NCI-H1694 (cell line): ENCODE results near the gene IKBKE.

Experiments
- DNase-seq: peaks from one replicate; lab custom pipeline; 2025; lab: John Stamatoyannopoulos, UW

Gene IKBKE

DNA sequence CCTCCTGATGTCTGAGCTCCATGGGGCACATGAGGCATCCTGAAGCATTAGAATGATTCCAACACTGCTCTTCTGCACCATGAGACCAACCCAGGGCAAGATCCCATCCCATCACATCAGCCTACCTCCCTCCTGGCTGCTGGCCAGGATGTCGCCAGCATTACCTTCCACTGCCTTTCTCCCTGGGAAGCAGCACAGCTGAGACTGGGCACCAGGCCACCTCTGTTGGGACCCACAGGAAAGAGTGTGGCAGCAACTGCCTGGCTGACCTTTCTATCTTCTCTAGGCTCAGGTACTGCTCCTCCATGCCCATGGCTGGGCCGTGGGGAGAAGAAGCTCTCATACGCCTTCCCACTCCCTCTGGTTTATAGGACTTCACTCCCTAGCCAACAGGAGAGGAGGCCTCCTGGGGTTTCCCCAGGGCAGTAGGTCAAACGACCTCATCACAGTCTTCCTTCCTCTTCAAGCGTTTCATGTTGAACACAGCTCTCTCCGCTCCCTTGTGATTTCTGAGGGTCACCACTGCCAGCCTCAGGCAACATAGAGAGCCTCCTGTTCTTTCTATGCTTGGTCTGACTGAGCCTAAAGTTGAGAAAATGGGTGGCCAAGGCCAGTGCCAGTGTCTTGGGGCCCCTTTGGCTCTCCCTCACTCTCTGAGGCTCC lies 26.0 kb downstream of the IKBKE start:
- no peak for DNase-seq

DNA sequence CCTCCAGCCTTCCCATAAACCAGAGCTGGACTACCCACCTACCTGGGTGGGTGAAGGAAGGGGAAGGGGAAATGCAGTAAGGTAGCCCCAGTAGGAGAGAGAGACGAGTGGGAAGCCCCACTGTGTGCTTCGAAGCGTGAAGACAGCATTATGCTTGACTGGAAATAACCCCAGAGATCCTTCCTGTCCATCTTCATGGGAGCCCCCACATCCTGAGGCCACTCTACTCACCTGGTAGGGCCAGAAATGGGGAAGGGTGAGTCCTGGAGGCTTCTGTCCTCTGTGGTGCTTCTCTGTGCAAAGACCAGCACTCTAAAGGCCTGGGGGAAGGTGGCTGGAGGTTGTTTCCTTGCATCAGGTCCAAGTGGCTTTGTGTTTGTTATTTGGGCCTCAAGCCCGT lies 27.1 kb downstream of the IKBKE start:
- DNase-seq = no peak

DNA sequence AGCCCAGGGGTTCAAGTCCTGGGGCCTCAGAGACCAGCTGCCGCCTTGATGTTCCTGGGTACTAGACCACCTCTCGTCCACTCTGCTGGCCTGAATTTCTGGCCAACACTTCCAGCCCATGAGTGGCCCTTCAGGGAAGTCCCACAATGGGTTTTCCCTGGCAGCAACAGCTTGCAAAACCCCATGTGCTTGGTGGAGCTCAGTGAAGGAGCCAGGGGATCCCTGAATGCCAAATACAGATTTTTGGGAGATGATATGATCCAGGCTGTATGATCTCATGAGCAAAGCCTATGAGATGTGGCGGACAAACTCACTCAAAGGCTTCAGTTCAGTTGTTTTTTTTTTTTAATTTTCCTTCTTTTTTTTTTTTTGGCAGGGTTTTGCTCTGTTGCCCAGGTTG lies 27.5 kb downstream of the IKBKE start:
- DNase-seq = no peak

DNA sequence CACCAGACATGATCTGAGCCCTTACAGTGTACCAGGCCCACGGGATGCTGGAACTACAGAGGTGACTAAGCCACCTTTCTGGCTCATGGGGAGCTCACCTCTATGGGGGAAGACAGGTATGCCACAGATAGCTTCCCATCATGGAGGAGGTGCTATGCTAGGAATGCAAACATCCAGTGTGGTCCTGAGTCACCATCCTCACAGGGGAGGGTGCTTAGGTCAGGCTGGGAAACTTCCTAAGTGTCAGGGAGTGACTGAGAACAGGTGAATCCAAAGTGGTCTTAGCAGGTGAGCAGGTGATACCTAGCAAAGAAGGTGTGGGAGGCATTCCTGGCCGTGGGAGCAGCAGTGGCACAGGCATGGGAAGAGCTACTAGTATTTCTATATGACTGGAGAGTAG lies 28.4 kb downstream of the IKBKE start:
- no peak for DNase-seq

DNA sequence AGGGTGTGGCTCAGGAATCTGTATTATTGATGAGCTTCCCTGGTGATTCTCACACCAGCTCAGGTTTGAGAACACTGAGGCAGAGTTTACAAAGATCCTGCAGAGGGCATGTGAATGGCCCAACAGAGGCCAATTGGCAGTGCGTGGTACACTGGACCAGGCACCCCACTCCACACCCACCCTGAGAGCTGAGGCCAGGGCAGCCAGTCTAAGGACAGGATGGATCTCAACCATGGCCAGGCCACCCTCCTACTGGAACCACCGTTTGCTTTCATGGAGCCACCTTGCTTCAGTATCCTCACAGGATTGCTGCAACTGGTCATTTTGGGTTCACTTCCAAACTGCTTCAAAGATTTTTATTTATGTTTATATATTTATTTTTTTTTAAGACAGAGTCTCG lies 29.8 kb downstream of the IKBKE start:
- DNase-seq = no peak

DNA sequence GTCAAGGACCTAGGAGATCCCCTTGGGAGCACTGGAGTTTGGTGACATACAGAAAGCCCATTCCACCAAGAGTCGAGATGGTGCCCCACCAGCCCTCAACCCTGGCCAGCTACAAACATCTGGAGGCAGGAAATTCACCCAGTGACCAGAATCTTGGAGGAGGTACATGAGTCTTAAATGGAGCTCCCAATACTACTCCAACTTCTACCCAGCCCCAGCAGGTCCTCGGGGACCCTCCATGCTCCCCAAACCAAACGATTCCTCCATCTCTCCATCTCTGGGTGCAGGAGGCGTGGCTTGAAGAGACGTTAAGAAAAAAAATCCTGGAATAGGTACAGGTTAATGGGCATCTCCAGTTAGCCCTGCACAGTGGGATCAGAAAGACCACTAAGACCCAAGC lies 31.6 kb downstream of the IKBKE start:
- no peak for DNase-seq

DNA sequence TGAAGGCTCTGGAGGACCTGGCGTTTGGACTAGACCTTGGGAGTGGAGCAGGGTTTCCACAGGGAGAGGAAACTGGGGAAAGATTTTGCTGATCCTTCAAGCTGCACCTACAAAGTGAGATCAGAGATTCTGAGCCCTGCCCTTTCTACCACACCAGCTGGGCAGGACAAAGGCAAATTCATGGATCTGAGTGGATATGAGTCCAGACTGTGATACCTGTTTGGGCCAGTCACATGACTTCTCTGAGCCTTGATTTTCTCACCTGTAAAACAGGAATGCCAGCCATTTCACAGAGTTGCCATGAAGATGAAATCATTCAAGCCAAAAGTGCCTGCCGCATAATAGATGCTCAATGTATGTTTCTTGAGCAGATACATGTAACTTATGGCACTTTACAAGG lies 32.1 kb downstream of the IKBKE start:
- no peak for DNase-seq

DNA sequence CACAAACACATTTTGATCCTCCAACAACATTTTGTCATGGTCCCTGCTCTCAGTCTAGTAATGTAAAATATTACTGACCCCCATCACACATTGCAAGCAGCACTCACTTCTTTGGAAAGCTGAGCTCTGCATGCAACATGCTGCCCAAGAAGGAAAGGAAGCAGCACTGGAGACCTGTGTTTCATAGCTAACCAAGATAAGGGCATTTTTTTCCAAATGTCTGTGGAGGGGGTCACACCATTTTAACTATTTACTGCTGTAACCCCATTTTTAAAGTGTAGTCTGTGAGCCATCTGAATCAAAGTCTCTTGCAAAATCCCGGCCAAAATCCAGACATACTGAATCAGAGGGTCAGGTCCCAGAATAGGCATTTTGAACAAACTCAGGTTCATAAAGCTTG lies 32.5 kb downstream of the IKBKE start:
- DNase-seq = no peak

DNA sequence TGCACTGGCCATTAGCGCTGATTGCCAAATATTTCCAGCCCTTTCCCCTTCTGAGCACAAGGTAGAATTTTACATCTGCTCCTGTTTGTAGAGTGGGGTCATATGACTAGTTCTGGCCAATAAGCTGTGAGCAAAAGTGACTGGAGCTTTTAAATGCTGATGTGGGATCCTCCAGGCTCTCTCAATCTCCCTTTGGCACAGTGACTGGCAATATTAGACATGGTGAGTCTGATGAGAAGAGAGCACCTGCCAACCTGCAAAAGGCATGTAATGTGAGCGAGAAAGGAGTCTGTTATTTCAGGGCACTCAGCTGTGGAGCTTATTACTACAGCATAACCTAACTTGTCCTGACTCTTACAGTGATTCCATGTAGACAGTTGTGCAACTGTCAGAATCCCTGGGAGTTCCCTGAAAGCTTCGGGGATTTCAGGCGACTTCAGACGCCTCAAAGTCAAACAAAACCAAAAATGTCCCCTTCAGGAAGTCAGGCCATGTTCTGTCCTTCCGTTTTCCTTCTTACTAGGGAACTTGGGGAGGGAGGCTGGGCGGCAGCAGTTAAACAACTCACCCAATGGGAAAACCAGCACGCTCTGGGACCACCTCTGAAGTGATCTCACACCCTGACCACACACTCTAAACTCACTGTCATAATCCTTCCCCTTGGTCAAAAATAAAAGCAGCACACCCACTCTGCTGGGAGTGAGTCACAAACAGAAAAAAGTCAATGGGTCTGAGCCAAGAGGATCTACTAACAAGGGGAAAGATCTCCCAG lies 33.5 kb downstream of the IKBKE start:
- DNase-seq = no peak

DNA sequence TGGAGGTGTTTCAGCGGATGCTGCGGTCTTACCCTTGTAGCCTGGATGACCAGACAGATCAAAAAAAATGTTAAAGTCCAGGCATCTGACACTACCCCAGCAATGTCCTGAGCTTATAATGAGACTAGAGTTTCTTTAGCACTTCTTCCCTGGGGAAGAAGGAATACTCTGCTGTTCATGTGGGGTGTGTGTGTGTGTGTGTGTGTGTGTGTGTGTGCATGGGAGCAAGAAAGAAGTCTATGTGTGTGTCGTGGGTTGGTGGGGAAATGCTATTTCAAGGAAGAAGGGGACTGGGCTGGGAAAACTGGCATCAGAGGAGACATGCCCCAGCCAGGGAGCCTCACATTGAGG lies 34.1 kb downstream of the IKBKE start:
- DNase-seq = no peak

DNA sequence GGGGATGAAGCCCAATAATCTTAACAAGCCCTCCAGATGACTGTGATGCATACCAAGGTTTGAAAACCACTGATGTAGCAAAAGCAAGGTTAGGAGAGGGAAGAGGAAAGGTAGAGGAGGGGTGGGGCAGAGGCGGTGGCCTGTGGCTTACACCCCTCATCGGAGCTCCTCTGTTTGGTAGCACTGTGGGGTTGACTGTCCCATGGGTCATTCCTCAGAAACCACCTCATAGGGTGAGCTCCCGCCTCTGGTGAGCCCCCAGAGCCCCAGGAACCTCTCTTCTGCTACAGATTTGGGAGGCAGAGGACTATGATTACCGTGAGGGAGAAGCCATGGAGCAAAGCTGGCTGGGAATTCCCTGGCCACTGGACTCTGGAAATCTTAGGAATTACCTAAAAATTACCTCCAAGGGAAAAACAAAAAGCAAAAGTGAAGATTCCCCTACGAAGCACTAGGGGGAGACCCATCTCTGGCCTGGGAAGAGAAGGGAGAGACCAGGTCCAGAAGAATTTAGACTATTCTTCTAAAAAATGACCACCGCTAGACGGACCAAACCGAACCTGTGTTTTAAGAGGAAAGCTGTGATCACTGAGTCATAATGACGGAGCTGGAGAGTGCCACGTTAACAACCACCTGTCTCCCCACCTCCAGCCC lies 35.6 kb downstream of the IKBKE start:
- no peak for DNase-seq

DNA sequence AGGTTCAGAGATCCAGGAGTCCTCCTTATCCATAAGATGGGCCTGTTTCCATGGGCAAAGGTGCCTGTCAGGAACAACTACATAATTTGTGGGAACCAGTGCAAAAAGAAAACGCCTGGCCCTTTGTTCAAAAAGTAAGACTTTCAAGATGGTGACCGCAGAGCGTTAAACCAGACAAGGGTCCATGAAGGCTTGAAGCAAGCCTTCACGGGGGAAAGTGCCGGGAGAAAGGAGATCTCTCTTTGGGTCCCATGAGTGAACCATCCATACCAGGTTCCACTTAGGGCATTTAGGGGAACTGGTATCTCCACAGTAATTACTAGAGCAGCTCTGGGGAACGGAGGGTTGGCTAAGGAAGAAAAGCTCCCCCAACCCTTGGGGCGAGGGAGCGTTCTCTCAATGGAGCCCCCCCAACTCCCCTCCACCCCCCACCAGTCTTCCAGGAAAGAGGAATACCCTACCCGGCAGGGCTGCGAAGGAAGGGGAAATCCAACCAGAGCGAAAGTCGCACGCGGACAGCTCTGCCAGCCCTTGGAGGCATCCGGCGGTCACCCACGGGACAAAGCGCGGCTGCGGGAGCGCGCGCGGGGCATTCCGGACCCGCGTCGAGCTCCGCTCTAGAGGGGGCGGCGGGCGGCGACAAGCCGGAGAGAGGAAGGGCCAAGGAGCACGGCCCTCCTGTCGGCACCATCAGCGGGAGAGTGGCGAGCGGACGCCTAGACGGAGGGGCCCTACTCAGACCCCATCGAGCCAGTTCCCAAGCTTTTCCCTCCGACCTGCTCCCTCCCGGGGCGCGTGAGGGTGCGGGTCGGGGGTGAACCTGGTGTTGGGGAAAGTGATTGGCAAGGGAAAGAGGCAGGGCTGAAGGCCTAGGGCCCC lies 36.4 kb downstream of the IKBKE start:
- no peak for DNase-seq

DNA sequence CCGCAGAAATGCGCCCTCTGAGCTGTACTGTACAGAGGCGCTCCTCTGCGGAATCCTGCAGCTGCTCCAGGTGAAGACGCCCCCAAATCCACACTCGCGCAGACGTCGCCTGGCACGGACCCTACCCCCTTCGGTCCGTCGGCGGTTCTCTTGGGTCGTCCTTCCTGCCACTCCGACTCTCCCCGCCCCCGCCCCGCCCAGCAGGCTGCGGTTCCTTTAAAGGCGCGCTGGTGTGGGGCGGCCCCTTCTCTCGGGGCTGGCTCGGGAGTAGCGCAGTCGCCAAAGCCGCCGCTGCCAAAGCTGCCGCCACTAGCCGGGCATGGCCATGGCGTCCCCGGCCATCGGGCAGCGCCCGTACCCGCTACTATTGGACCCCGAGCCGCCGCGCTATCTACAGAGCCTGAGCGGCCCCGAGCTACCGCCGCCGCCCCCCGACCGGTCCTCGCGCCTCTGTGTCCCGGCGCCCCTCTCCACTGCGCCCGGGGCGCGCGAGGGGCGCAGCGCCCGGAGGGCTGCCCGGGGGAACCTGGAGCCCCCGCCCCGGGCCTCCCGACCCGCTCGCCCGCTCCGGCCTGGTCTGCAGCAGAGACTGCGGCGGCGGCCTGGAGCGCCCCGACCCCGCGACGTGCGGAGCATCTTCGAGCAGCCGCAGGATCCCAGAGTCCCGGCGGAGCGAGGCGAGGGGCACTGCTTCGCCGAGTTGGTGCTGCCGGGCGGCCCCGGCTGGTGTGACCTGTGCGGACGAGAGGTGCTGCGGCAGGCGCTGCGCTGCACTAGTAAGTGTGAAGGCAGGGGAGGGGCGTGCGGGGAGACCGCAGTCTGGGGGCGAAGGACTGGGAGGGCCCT lies 37.2 kb downstream of the IKBKE start, which contains the start of gene RASSF5:
RASSF5 (plus strand) TSS at position 248 of the 846 bp plus-strand sequence; CDS start at position 320, 72 bp downstream.
- no peak for DNase-seq

DNA sequence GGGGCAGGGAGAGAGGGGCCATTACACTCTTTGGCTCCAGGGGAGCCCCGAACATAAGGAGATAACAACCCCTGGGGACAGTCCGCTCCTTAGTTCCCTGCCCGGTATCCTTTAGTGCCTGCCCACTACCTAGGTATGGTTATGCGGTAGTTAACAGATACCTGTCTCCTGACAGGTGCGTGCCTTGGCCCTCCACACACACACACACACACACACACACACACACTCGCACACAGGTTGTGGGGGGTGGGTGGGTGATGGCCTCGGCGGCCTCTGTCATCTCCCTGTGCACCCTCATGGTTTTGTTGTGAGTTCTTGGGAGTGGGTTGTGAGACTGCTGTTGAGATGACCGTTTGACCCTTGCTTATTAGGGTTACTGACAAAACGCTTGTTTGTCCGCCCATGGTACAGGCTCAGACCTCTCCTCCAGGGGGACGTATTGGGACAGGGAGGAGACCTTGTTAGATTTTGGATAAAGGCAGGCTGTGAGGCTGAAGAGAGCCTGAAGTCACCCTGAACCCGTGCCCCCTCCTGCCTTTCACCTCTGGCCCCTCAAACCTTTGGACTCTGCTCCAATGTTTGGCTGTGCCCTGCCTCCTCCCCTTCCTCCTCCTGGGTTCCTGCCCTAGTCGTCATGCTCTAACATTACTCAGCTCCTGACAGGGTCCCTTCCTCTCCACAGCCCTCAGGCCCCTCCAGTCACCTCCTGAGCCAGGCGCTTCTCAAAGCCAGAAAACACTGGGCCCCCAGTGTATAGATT lies 38.0 kb downstream of the IKBKE start:
- DNase-seq = no peak

DNA sequence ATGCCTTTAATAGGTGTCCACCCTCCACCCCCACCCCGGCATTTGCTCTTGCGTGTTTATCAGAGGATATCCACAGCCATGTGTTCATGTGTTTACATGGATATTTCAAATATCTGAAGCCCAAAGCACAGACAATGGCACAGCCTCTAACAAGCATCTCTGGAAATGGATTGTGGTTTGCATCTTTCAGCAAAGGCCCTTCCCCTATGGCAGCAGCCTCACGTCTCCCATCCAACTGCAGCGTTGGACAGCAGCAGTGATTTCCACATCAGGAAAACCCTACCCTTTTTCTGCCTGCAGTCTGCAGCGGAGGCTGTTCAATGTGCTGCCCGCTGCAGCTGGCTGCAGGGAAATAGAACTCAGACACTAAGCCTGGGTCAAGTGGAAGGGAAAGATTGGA lies 38.7 kb downstream of the IKBKE start:
- no peak for DNase-seq

DNA sequence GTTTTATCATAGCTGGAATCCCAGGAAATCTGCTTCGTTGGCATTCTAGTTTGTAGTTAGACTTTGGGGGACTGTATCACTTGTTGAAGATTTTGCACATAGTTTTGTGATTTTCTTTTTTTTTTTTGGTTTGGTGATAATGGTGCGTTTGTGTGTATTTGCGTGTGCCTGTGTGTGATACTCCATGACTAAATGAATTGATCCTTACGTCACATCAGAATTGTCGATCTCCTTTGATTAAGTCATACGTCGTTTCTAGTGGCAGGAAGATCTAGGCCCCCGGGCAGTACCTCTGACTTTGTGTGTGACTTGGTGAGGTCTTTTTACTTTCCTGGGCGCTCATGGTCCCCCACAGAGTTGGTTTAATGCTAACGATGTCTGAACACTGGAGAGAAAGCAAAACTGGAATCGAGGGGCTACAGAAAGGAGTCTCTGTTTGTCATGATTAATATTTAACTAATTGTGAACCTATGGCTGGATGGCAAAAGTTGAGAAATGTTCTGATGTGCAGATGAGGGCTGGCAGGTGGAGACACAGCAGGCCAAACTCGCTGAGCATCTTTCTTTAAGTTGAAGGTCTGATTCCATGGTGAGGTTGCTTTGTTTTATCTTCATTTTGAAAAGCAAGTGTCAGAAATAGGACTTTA lies 39.5 kb downstream of the IKBKE start:
- no peak for DNase-seq

DNA sequence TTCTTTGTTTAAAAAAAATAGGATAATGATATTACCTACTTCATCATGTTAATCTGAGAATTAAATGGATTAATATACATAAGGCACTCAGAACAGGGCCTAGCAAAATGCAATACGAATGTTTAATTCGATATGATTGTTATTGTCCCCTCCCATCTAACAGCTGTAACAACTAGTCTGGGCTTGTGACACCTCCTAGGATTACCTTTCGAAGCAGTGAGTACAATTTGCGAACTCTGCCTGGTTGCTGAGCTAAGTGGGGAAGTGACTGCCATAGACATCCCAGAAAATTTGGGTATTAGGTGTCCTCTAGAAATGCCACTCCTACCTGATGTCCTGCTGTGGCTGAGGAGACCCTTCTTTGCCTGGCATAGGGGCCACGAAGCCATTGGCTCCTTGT lies 40.1 kb downstream of the IKBKE start:
- no peak for DNase-seq

DNA sequence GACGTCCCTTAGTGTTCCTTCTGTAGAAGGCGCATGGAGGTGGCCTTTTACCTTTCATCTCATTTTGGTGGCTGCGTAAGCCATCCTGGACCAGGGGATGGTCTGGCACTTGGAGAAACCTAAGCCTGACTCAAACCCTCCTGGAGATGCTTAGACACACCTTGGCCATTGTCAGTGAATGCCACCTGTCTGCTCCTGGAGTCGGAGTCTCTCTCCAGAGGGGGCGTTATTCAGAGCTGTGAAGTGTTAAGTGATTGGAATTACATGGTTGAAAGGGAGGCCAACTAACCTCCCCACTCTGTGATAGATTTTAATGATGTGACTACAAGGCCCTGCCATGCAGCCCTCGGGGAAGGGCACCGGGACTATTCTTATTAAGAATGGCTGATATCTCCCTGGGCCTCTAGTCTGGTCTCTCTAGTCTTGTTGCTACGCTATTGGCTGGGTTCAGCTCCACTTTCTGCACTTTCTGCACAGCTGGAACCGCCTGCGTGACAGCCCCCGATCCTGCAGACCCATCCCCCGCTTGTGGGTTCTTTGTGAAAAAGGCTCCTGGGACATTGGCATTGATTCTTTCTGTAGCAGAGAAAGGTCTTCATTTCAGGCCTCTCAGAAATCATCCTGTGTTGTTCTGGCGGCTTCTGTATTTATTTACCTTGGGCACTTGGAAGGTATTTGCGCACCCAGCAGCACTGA lies 41.2 kb downstream of the IKBKE start:
- no peak for DNase-seq

DNA sequence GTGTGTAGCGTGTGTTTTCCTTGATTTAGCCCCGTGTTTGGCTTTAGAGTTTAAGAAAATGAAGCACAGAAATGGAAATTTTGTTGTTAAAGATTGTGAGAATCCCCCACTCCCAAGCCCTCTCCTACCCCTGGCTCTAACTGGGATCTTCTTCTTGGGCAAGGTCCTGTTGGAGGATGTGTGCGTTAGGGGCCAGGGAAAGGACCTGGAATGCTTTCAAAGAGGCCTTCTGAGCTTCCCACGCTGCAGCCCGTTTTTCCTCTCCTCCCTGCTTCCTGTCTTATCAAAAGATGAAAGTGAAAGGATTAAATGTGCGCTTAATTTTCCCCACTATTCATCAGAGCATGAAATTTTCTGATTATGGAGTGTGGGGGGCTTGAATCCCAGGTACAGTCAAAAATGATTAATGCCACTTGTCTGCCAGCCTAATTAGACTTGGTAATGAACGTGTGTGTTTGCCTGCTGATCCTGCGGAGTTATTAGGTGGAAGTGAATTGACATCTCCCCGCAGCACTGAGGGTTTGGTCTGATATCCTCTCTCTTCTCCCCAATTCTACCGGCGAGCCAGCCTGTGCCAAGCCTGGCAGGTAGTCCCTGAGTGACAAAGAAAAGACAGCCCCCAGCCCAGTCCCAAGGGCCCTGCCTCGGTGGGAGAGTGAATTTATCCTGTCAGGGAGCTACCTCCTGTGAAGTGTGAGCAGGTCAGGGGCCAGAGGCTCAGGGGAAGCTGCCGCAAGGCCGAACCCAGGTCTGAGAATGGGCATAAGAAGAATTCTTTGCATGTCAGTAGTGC lies 42.0 kb downstream of the IKBKE start:
- DNase-seq = no peak
